ENCODE measurements around the gene ATP7B.
"Not testable (repeated sequence)": the region's sequence is repeated elsewhere in the genome, so short reads cannot be mapped to it uniquely, and the experiment has no call there.

ATP7B gene

DNA sequence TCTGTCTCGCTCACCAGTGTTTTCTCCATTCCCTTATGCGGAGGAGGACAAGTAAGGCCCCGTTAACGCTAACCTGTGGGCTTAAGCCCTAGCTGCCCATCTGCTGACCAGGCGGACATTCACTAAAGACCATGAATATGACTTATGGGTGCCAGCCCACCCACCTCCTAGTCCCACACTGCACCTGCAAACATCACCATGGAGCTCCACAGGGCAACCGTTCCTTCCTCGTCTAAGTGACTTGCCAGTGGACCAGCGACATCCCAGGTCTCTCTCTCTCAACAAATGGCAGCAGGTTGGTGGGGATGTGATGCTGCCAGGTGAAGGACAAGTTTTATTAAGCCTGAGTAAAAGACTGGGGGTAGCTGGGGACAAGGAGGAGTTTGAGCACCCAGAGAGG lies 94.3 kb downstream of the ATP7B start:
- DNase-seq: no peak

DNA sequence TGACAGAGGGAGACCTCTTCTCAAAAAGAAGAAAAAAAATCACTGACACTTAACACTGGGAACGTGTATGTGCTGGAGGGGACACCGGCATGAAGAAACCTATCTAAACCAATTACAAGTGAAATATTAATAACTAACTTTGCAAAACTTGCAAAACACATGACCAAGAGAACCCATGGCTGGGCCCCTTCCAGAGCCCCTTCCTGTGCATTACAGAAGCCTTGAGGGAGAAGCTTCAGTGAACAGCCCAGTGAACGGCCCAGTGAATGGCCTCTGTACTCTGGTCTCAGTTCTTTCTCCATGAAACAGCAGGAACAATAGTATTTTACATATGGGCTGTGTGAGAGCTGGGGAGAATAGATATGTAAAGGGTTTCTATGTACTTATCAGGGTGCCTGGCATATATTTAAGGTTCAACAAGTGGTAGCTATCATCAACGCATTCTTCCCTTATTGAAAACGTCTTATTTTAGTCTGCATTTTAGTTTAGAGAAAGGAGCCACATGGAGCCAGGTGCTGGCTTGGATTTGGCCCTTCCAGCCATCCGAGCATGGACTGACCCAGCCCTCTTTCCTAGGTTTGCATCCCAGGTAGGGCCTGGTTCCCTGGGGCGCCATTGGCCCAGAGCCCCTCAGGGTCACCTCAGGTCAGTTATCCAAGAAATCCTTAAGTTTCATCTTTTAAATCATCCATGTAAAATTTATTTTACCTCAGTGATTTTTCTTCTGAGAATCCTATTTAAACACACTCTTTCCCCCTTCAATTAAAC lies 95.0 kb downstream of the ATP7B start:
- no peak for DNase-seq

DNA sequence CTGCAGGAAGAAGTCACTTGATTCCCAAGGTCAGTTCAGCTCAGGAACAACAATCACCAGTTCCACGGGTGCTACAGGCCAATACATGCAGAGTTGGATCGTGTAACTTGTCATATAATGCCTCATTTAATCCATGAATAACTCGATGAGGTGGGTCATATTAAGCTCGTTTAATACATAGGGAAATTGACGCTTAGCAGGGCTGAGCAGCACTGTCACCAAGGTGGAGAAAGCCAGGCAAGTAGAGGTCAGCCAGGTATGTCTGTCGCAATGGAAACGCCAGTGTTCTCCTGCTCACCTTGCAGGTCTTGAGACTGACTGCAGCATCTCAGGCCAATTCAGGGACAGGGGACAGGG lies 97.1 kb downstream of the ATP7B start:
- no peak for DNase-seq

DNA sequence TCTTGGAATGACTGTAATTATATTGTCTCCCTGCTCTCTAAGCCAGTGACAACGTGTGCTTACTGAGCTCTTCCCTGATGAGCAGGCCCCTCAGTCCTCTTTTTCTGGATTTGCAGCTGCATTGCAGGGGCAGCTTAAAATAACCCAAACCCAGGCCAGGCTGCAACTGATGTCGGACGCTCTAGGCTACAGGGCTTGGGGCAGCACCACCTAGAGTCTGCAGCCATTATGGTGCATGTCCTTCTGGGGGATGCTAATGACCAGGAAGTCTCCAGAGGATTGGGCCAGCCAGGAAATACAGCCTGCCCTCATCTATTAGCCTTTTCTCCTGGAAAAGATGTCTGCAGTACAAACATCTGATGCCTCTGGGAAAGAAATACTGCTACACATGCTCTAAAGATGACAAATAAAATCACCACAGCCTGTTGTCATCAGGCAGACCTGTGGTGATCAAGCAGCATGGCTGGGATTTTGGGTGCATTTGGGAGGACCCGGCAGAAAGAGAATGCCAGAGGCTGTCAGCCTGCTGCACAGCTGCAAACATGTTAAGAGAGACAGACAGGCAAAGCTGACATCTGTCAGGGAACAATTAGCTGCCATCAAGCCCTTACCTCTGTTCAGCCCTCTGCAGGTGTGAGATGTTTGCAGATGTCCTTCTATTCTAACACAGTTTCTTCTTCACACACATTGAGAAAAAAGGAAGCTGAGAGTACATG lies 97.7 kb downstream of the ATP7B start:
- DNase-seq: peak in 1 of 2 experiments; percentile 41

DNA sequence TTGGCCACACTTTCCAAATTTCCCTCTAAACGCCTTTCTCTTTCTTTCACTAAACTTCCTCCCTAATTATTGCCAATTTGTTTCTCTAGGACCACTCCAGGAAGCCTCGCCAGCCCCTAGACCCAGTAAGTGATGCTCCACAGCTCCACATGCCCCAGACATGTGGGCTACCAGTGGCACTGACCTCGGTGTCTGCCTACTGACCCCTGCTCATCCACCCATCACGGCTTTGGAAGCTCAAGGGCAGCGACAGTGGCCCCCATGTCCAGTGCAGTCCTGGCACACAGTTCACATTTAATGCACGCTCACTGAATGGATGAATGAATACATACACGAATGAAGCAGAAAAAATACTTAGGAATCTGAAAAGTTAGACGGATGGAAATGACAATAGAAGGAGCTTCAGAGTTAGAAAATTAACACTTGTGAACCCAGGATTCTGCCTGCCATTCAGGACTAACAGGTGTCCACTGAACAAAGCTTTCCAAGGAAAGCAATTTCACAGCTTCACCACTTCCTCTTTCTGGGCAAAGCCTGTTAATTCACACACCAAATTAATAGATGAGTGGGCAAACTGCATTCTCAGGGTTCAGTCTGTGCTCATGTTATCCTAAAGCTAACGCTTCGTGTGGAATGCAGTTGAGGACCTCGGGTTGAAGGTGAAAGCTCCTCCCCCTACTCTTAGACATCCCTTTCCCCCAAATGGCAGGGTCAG lies 98.6 kb downstream of the ATP7B start:
- DNase-seq: no peak

DNA sequence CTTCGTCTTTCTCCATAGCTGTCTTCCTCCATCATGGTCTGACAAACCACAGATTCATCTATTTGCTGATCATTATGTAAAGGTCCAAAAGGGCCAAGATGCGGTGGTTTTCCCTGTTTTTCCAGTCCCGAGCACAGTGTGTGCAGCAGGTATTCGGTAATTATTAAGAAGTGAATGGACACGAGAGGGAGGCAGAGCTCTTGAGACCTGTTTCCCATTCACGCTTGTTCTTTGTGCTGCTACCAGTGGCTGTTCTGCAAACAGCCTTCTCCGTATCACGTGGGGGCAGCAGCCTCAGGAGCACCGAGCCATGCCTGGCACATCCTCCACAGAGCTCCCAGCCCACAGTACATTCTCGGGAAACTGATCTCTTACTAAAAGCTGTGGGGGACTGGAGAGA lies 99.2 kb downstream of the ATP7B start:
- DNase-seq: no peak

DNA sequence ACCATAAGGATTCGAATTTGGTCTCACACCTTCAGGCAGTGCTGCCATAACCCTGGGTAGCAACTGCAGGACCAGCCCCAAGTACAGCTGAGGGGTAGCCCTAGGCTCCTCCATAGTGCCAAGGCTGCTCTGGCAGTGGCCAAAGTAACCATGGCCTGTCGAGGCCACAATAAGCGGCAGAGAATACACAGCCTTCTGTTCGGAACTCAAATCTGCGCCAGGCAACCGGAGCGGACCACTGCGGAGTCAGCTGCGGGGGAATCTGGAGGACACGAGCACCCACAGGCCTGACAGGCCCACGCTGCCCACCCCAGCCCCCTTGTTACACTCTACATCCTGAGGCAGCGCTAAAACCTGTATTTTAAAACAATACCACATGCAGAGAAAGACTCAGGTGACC lies 100.7 kb downstream of the ATP7B start:
- no peak for DNase-seq

DNA sequence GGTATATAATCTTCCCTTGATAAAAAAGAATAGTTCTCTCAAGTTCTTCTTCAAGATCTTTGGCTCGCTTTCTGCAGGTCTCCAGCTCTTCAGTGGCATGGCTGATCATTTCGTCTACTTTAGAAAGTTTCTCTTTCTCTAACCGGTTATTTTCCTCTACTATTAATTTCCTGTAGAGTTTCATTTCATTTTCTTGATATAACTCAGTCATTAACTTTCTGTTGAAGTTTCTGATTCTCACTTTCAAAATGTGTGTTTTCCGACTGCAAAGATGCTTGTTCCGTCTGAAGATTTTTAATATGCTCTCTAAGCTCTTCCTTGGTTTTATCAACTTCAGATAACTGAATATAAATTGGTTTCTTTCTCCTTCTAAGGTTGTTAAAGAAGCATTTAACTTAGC lies 102.0 kb downstream of the ATP7B start:
- DNase-seq: not testable (repeated sequence)

DNA sequence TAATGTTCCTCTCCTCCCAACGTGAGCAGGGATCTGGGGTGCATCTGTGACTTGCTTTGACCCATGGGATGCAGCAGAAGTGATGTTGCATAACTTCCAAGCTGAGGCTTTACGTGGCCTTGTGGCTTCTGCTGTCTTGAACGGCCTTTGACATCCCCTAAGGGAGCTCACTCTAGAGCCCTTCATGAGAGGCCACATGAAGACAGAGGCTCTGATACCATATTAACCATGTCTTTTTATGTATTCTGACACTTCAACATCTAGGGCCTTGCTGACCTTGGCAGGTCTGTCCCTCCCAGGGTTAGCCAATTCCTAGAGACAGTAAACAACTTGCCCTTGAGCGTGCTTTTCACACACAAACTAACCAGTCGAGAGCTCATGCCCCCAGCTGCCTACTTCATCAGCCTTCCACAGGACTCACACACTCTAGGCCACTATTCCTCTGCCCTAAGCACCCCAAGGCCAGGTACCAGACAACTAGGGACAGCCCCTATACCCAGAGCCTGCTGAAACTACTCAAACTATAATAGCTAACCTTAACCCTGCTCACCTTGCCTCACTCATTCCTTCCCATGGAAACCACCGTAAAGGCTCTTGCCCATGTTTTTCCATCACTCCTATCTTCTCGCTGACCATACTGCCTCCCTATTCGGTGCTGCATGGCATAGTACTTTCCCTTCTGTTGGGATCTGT lies 104.1 kb downstream of the ATP7B start:
- no peak for DNase-seq

DNA sequence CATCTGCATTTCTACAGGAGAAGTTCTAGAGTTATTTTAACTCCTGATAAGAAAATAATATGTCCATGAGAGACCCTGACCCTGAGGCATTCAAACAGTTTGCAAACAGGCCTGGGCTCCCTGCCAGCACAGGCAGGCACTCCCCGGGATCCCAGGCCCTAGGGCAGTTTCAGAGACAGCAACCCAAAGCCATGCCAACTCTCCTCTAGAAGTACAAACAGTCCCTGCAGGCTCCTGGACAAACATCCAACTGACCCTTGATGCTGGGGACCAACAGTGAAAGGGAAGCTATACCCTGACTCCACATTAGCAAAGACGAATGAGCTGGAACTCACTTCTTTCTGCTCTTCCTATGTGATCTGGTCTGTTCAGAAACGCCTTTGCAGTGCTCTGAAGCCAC lies 104.7 kb downstream of the ATP7B start:
- DNase-seq: no peak

DNA sequence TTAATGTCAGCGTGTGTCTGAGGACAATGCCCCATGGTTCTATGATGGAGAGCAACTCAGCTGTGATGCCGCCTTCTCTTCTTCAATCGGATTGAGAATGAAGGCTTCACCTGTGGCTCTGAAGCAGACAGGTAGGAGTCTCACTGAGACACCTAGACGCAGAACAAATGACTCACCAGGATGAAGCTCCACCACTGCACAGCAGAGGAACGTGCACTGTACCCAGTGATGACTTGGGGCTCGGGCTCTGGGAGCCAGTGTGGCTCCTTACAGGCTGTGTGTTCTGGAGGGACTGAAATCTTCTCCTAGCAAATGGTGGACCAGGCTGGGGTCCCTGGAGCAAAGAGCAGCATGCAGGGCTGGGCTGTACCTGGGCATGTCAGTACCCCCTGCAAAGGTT lies 105.5 kb downstream of the ATP7B start:
- DNase-seq: no peak

DNA sequence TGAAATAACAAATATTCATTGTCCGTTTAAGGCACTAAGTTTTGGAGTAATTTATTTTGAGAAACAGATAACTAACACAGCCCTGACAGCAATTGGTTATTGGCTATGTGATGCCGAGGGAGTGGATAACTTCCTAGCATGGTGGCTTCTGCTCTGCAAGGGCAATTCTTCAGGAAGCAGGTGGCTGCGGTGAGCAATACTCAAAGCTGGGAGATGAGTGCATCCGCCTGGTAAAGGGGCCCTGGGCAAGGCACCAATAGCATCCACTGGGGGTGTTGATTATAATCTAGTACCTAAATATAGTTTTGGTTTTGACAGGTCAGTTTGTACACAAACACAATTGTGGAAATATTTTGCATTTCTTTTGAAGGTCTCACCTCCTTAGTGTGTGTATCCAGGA lies 108.5 kb downstream of the ATP7B start:
- DNase-seq: no peak

DNA sequence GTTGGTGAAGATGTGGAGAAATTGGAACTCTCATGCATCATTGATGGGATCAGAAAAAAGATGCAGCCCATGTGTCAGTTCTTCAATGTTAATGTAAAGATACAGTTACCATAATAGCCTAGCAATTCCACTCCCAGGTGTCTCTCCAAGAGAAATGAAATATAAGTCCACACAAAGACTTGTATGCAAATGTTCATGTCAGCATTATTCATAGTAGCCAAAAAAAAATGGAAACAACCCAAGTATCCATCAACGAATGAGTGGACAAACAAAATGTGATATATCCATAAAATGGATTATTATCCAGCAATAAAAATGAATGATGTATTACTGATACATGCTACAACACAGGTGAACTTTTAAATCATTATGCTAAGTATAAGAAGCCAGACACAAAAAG lies 110.8 kb downstream of the ATP7B start:
- no peak for DNase-seq

DNA sequence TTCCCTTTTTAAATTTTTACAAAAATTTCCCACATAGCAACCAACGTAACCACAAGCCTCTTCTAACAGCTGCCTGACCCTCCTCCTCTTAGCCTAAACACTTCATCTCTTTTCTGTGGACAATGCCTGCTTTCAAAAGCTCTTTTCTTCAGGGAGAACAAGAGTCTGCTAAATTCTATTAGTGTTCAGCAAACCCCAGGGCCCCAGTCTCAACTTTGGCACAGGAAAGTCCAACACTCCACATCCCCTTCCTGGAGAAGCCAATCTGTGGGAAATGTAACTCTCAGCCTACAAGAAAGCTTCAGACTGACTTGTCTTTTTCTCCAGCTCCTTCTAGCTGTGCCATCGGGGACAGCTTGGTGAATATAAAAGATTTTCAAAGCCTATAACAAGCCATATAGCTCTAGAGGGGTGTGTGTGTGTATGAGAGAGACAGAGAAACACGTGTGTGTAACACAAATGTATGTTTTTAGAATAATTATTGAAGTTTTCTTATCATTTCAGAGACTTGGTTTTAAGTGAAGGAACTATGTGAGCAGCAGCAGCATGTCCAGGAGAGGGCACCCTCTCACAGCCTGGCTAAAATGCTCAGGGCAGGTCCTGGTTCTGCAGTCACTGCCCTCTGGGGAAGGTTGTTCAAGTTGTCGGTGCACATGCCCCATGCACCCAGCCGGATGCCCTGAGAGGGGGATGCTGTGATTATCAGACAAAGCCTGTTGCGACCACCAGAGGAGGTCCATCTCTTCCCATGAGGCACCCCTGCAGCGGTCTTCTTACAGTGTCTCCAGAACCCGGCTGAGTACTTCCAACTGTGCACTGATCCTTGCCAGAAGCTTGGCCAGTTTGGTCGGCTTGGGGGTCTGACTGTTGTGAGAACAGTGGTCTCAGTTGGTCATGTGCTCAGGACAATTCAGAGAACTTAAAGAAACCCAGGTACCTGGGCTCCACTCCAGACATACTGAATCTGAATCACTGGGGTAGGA lies 115.1 kb downstream of the ATP7B start:
- peak; percentile 10 to 53 for DNase-seq

DNA sequence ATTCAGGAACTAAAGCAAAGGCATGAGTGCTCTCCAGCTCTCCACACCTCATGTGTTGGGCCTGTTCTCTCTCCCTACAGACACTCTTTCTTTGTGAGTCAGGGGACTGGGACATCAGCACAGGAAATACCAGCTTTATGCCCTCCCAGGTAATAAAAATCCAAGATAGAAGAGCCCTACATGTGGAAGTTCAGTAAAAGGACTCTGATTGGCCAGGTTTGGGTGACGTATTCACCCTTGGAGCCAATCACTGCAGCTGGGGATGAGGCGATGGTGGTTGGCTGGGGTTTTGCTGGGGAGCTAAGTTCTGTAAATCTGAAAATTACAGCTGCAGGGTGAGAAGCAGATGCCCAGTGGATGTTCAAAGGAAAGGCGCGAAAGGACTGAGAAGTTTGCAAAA lies 117.0 kb downstream of the ATP7B start:
- no peak for DNase-seq

DNA sequence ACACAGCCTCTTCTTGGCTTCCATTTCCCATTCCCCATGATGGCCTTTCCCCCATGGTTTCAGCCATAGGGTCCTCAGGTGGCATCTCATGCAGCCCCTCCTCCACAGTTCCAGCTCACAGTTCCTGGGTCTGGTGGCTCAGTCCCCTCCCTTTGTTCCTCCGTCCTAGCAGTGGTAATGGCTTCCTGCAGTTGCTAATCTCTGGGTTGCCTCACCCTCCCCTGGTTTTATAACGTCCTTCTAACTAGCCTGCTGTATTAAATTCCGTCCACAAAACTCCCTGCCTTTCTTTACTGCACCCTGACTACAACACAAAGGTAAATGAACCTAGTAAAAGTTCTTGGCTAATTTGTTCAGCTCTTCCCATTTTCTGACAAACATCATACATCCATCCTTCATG lies 118.6 kb downstream of the ATP7B start:
- no peak for DNase-seq

DNA sequence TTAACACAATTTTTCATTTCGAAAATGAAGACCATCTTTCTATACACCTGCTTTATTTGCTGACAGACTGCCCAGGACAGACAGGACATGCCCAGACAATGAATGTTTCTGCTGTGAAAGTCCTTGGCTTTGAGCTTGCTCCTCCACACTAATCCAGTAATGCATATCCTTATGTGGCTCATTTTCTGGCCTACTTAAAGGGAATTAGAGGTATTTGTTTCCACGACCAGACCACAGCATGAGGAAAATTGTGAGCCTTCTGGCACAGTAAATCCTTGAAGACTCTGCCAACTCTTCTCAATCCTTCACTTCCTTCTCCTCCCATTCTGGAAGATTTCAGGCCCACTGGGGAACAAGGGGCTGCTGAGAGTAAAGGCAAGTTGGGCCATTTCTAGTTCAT lies 123.8 kb downstream of the ATP7B start:
- peak; percentile 94 to 98 for DNase-seq

DNA sequence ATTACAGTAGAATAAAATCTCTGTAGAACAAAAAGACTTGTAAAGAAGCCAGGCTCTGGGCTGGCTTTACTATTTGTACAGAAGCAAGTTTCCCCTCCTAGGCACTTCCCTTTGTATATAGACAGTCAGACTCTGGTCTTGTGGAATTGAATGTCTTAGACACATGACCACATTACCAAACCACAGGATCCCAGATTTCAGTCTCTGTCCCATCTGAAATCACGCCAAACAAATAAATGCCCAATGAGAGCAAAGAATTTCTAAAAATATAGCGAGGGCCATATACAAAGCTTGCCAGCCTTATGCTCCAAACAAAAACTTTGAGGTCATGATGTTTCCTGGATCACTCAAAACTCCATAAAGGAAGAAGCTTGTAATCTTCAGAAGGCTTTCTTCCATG lies 125.6 kb downstream of the ATP7B start:
- DNase-seq: no peak

DNA sequence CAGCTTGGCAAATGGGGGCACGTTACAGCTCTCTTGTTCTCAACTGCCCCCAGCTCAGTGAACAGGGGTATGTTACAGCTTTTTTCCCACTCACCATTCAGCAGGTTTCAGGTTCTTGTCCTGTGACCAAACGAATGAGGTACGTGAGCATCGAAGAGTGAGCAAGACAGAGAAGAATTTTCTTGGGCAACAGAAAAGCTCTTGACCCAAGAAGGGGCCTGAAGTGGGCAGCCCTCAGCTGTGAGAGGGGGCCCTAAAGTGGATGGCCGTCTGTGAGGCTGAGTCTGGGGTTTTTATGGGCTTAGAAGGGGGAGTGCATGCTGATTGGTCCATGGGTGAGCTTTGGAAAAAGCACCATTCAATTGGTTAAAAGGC lies 128.0 kb downstream of the ATP7B start:
- DNase-seq: no peak
